Adrenal gland (tissue), 5 donors: ENCODE results near the gene TMEM258.

ENCODE experiments used
- CTCF ChIP-seq, 6 experiments: fragments of 450-650 bp in 4 of 6; fragments of 200-600 bp in 2 of 6; sonication (generic) in 1 of 6; IDR thresholded peaks; 1 replicate in 5 of 6; 2 replicates in 1 of 6; pipeline versions ENCODE4 v1.5.1 to v1.8.0; 2016 to 2021; ENCODE audit warnings: antibody characterized with exemption in 6 of 6, mild to moderate bottlenecking in 2 of 6, moderate library complexity in 1 of 6
- POLR2A ChIP-seq, 2 donors: fragments of 450-650 bp; IDR thresholded peaks; one replicate each; pipeline ENCODE4 v1.6.1; 2017; ENCODE audit warnings: antibody characterized with exemption in 2 of 2, mild to moderate bottlenecking in 2 of 2, moderate library complexity in 1 of 2
- donor health status: DM: no; HTN: no; CAD: no.

GRCh38 chr11:61778357-61778886 lies 14.0 kb downstream of the TMEM258 start:
- TF ChIP-seq CTCF (IDR thresholded peaks at IDR 0.05) (no peak), POLR2A (IDR thresholded peaks at IDR 0.05) (no peak)
